ENCODE results near the gene ATG9B. TPM values are rescaled to one million over a fixed set of nuclear protein-coding genes. Genes with fewer than 3 reads are reported as not detected.
A peak's percentile ranks its signal among the peaks of the same experiment; 100 is the strongest.

ATG9B gene
- total RNA-seq, 1 experiment from 2014 or later: 0.98 TPM

DNA sequence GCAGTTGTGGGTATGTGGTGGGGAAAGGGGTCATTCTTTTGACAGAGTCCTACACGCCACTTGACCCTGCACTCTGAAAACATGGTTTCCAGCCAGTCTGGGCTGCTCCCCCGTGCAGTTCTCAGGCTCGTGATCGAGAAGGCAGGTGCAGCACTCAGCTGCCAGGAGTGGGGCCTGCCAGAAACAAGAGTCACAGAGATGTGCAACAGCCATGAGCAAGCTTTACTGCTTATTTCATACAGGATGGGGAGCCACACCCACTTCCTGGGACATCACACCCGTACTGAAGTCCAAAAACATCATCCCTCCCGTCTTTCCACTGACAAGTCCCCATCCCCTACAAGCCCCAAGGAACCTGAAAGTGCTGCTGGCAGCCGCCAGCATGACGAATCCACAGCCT is 9.3 kb downstream of the ATG9B start:
- TF ChIP-seq, protein P1, sequence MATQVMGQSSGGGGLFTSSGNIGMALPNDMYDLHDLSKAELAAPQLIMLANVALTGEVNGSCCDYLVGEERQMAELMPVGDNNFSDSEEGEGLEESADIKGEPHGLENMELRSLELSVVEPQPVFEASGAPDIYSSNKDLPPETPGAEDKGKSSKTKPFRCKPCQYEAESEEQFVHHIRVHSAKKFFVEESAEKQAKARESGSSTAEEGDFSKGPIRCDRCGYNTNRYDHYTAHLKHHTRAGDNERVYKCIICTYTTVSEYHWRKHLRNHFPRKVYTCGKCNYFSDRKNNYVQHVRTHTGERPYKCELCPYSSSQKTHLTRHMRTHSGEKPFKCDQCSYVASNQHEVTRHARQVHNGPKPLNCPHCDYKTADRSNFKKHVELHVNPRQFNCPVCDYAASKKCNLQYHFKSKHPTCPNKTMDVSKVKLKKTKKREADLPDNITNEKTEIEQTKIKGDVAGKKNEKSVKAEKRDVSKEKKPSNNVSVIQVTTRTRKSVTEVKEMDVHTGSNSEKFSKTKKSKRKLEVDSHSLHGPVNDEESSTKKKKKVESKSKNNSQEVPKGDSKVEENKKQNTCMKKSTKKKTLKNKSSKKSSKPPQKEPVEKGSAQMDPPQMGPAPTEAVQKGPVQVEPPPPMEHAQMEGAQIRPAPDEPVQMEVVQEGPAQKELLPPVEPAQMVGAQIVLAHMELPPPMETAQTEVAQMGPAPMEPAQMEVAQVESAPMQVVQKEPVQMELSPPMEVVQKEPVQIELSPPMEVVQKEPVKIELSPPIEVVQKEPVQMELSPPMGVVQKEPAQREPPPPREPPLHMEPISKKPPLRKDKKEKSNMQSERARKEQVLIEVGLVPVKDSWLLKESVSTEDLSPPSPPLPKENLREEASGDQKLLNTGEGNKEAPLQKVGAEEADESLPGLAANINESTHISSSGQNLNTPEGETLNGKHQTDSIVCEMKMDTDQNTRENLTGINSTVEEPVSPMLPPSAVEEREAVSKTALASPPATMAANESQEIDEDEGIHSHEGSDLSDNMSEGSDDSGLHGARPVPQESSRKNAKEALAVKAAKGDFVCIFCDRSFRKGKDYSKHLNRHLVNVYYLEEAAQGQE (IDR thresholded peaks at IDR 0.05; ENCODE audit: insufficient read depth in 1 of 2, low read depth in 2 of 2, low read length in 1 of 2): no peak
- TF ChIP-seq, protein P2, sequence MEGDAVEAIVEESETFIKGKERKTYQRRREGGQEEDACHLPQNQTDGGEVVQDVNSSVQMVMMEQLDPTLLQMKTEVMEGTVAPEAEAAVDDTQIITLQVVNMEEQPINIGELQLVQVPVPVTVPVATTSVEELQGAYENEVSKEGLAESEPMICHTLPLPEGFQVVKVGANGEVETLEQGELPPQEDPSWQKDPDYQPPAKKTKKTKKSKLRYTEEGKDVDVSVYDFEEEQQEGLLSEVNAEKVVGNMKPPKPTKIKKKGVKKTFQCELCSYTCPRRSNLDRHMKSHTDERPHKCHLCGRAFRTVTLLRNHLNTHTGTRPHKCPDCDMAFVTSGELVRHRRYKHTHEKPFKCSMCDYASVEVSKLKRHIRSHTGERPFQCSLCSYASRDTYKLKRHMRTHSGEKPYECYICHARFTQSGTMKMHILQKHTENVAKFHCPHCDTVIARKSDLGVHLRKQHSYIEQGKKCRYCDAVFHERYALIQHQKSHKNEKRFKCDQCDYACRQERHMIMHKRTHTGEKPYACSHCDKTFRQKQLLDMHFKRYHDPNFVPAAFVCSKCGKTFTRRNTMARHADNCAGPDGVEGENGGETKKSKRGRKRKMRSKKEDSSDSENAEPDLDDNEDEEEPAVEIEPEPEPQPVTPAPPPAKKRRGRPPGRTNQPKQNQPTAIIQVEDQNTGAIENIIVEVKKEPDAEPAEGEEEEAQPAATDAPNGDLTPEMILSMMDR (IDR thresholded peaks at IDR 0.05): no peak
- TF ChIP-seq TCF7L2 (IDR thresholded peaks at IDR 0.05; ENCODE audit: low read depth, low read length) (no peak), POLR2AphosphoS5 (IDR thresholded peaks at IDR 0.05; ENCODE audit: low read depth, low read length) (no peak)
- in situ Hi-C loops (cut with HindIII; ENCODE audit: low pct_unique_long_range_greater_than_20kb, low sequenced_read_pairs) (no loop called here), intact Hi-C loops (cut with micrococcal nuclease; ENCODE audit: unreplicated experiment) (loop anchor here (5.0 kb wide), 1 partner anchor 53 kb away; no protein-coding TSS in a partner anchor)
- DNase-seq (ENCODE audit: low read depth, low spot score): no peak
- H3K36me3 ChIP-seq (ENCODE audit: control insufficient read depth, insufficient read depth, low read length): no peaks in the 10 kb centered on the region
- BruUV-seq (replicated peaks): no TSS peak
- CTCF ChIA-PET: interaction anchor here (0.6 kb wide), 1 partner anchor 648 kb away, joined by 3 read pairs; no protein-coding TSS in a partner anchor
- no peak overlapping the region for H3K27ac ChIP-seq (ENCODE audit: low read length)
- H3K9me3 ChIP-seq (ENCODE audit: control insufficient read depth, insufficient read depth, low read depth, low read length): no peaks in the 10 kb centered on the region
- H3K4me3 ChIP-seq (ENCODE audit: low read depth in 2 of 2, low read length in 2 of 2): no peak overlapping the region
- POLR2A ChIA-PET: no interaction called here
- no peaks in the 10 kb centered on the region for H3K27me3 ChIP-seq (ENCODE audit: control insufficient read depth, insufficient read depth, low read length)
- no peak for ATAC-seq
- H3K4me1 ChIP-seq (ENCODE audit: control insufficient read depth, insufficient read depth, low read length): peaks cover 23% of the 10 kb centered on the region

DNA sequence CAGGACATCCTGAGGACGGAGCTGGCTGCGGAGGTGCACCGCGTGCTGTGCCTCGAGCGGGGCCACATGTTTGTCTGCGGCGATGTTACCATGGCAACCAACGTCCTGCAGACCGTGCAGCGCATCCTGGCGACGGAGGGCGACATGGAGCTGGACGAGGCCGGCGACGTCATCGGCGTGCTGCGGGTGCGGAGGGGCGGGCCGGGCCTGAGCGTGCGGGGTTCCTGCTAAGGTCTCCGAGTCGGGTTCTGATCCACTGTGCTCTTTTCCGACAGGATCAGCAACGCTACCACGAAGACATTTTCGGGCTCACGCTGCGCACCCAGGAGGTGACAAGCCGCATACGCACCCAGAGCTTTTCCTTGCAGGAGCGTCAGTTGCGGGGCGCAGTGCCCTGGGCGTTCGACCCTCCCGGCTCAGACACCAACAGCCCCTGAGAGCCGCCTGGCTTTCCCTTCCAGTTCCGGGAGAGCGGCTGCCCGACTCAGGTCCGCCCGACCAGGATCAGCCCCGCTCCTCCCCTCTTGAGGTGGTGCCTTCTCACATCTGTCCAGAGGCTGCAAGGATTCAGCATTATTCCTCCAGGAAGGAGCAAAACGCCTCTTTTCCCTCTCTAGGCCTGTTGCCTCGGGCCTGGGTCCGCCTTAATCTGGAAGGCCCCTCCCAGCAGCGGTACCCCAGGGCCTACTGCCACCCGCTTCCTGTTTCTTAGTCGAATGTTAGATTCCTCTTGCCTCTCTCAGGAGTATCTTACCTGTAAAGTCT is 10.4 kb downstream of the ATG9B start:
- ChIA-PET POLR2A (no interaction called here), CTCF (interaction anchor here (0.6 kb wide), 1 partner anchor 43 kb away, joined by 3 read pairs; no protein-coding TSS in a partner anchor)
- no peaks in the 10 kb centered on the region for H3K27me3 ChIP-seq (ENCODE audit: control insufficient read depth, insufficient read depth, low read length)
- in situ Hi-C loops (cut with HindIII; ENCODE audit: low pct_unique_long_range_greater_than_20kb, low sequenced_read_pairs) (no loop called here), intact Hi-C loops (cut with micrococcal nuclease; ENCODE audit: unreplicated experiment) (loop anchor here (2.0 kb wide), 1 partner anchor 97 kb away; no protein-coding TSS in a partner anchor)
- no peaks in the 10 kb centered on the region for H3K36me3 ChIP-seq (ENCODE audit: control insufficient read depth, insufficient read depth, low read length)
- no TSS peak for BruUV-seq (replicated peaks)
- peak overlapping the region in 1 of 2 experiments; percentile 7; a peak in 1 of 4 replicates for H3K4me3 ChIP-seq (ENCODE audit: low read depth in 2 of 2, low read length in 2 of 2)
- H3K4me1 ChIP-seq (ENCODE audit: control insufficient read depth, insufficient read depth, low read length): peaks cover 29% of the 10 kb centered on the region
- no peak for DNase-seq (ENCODE audit: low read depth, low spot score)
- H3K27ac ChIP-seq (ENCODE audit: low read length): no peak overlapping the region
- H3K9me3 ChIP-seq (ENCODE audit: control insufficient read depth, insufficient read depth, low read depth, low read length): no peaks in the 10 kb centered on the region
- no peak for ATAC-seq
- no peak for TF ChIP-seq SIN3A (IDR thresholded peaks at IDR 0.05; ENCODE audit: borderline replicate concordance, insufficient read depth, low read depth, low read length)
- TF ChIP-seq, protein P1 (IDR thresholded peaks at IDR 0.05; ENCODE audit: insufficient read depth in 1 of 2, low read depth in 2 of 2, low read length in 1 of 2): no peak
- TF ChIP-seq, protein P2 (IDR thresholded peaks at IDR 0.05): no peak
- TF ChIP-seq TCF7L2 (IDR thresholded peaks at IDR 0.05; ENCODE audit: low read depth, low read length): no peak
- no peak for TF ChIP-seq POLR2AphosphoS5 (IDR thresholded peaks at IDR 0.05; ENCODE audit: low read depth, low read length)

All from Panc1 (cell line).